ENCODE measurements around the gene GSTM3.

DNA sequence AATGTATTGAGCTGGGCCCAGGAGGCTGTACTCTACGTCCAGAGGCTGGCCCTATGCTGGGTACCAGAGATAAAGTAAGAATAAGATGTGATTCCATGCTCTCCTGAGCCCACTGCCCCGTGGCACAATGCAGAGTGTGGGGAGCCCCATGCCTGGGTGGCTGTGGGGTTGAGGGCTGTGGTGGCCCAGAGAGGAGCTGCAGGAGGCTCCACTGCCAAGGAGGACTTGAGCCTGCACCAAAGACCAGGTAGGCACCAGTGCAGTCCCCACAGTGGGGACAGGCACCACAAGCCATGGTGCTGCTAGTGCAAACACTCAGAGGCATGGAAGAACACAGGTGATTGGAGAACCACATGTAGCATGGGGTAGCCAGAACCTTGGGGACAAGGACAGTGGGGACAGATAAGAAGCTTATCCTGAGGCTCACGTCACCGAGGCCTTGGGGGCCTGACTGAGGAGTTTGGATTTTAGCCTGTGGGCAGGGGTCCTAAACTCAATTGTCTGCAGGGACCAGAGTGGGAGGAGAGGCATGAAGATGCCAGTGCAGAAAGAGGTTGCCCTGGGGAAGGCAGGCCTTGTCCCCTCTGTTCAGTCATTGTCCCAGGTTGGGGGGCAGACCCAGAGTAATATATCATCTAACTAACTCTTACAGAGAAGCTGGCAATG, 44.7 kb upstream of the GSTM3 start:
- TF ChIP-seq CTCF (conservative IDR thresholded peaks at IDR 0.05; ENCODE audit: low read length) (no peak), EZH2phosphoT487 (IDR thresholded peaks at IDR 0.05; ENCODE audit: borderline replicate concordance, low read depth, low read length) (no peak)

Data from OCI-LY7 (cell line).